Body of pancreas (tissue), 4 donors: ENCODE measurements around the gene ZNF888. TPM values are rescaled to one million over a fixed set of nuclear protein-coding genes. Genes with fewer than 3 reads are reported as not detected.
"Not testable (repeated sequence)": the region's sequence is repeated elsewhere in the genome, so short reads cannot be mapped to it uniquely, and the experiment has no call there.

Experiments used
- ATAC-seq: fragments of 150-250 bp; one replicate; pipeline ENCODE4 v1.9.1; 2016
- DNase-seq, 4 donors: peaks; one replicate each; pipeline ENCODE4 v3.0.0-alpha.2; 2019
- H3K27ac ChIP-seq, 4 donors: fragments of 200-600 bp; sonication (generic); 1 replicate in 3 of 4; 2 replicates in 1 of 4; pipeline versions ENCODE4 v1.5.1 to v1.6.1; 2016 to 2019; ENCODE audit warnings: mild to moderate bottlenecking in 1 of 4, mixed read lengths in 1 of 4, moderate library complexity in 1 of 4
- H3K27me3 ChIP-seq, 2 donors: fragments of 200-600 bp; sonication (generic); one replicate each; pipeline ENCODE4 v1.6.0; 2016; ENCODE audit warnings: mild to moderate bottlenecking in 1 of 2
- H3K36me3 ChIP-seq, 2 donors: fragments of 200-600 bp; sonication (generic); replicated peaks in 1 of 2; 2 replicates each; pipeline ENCODE4 v1.5.1; 2016; ENCODE audit warnings: low read depth in 2 of 2; ENCODE audit not compliant: insufficient read depth in 1 of 2
- H3K4me1 ChIP-seq: fragments of 200-600 bp; sonication (generic); one replicate; pipeline ENCODE4 v1.6.0; 2016
- H3K4me3 ChIP-seq, 2 donors: fragments of 200-600 bp; sonication (generic); 1 replicate in 1 of 2; 2 replicates in 1 of 2; pipeline ENCODE4 v1.5.1; 2016 to 2019
- H3K9me3 ChIP-seq, 3 donors: fragments of 200-600 bp; sonication (generic); 1 replicate in 2 of 3; 2 replicates in 1 of 3; pipeline ENCODE4 v1.5.1; 2016
- POLR2A ChIP-seq, 3 donors: fragments of 450-650 bp; IDR thresholded peaks; one replicate each; pipeline ENCODE4 v1.6.1; 2016; ENCODE audit warnings: antibody characterized with exemption in 3 of 3, mild to moderate bottlenecking in 2 of 3
- WGBS, 2 donors: methylation state at CpG; one replicate each; pipeline ENCODE4 v1.1.5; 2017; 5-methylcytosine and 5-hydroxymethylcytosine counted together
- intact Hi-C: fragments of 100-400 bp; cut with DNase I; formaldehyde crosslinking; loops from one replicate; pipeline ENCODE4 v1.15.1; 2023
- total RNA-seq, 2 donors: library from RNA; depleted of rRNA; stranded (reverse); fragments of >200 nt; gene quantifications; one replicate each; pipeline ENCODE4 v1.1.0, GENCODE V29; 2016
- TF ChIP-seq, protein P1 (sequence below), 7 experiments: fragments of 450-650 bp in 4 of 7; fragments of 200-600 bp in 3 of 7; sonication (generic) in 3 of 7; IDR thresholded peaks; one replicate each; pipeline ENCODE4 v1.5.1; 2016 to 2019; ENCODE audit warnings: antibody characterized with exemption in 7 of 7

ZNF888 gene
- total RNA-seq, 2 donors from 2014 or later, result 6.3 to 6.7 TPM

DNA sequence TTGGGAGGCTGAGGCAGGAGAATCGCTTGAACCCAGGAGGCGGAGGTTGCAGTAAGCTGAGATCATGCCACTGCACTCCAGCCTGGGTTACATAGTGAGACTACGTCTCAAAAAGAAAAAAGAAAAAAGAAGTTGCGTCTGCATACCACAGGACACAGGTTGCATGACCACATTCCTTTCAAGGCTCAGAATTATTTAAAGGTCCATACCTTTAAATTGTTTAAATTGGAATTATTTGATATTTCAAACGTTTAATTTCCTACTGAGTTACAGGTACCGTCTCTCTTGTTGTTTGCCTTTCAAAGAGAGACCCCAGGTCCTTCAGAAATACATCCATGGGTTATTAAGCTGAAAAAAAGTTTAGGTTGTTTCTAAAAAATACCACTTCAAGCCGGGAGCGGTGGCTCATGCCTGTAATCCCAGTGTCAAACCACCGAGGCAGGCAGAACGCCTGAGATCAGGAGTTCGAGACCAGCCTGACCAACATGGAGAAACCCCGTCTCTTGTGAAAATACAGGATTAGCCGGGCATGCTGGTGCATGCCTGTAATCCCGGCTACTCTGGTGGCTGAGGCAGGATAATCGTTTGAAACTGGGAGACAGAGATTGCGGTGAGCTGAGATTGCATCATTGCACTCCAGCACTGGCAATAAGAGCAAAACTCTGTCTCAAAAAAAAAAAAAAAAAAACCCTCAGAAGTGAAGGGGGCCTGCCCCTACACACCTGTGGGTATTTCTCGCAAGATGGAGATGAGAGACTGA, 20.8 kb upstream of the ZNF888 start:
- DNase-seq, result no peak
- Histone ChIP-seq H3K27me3 (no peaks in the 10 kb centered on the region), H3K36me3 (no peaks in the 10 kb centered on the region), H3K4me3 (no peak overlapping the region), H3K9me3 (peaks cover 0 to 27% (median 6%) of the 10 kb centered on the region in 3 donors), H3K27ac (peak overlapping the region; percentile 58 to 89 (median 87)), H3K4me1 (peaks cover 47% of the 10 kb centered on the region)
- whole genome bisulfite sequencing, 2 donors, result 44 to 57% methylated on average over 17 of the region's 17 CpGs
- no peak for TF ChIP-seq POLR2A (IDR thresholded peaks at IDR 0.05)
- TF ChIP-seq, protein P1, sequence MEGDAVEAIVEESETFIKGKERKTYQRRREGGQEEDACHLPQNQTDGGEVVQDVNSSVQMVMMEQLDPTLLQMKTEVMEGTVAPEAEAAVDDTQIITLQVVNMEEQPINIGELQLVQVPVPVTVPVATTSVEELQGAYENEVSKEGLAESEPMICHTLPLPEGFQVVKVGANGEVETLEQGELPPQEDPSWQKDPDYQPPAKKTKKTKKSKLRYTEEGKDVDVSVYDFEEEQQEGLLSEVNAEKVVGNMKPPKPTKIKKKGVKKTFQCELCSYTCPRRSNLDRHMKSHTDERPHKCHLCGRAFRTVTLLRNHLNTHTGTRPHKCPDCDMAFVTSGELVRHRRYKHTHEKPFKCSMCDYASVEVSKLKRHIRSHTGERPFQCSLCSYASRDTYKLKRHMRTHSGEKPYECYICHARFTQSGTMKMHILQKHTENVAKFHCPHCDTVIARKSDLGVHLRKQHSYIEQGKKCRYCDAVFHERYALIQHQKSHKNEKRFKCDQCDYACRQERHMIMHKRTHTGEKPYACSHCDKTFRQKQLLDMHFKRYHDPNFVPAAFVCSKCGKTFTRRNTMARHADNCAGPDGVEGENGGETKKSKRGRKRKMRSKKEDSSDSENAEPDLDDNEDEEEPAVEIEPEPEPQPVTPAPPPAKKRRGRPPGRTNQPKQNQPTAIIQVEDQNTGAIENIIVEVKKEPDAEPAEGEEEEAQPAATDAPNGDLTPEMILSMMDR (IDR thresholded peaks at IDR 0.05), result no peak
- ATAC-seq, result no peak
- intact Hi-C loops, result no loop called here

DNA sequence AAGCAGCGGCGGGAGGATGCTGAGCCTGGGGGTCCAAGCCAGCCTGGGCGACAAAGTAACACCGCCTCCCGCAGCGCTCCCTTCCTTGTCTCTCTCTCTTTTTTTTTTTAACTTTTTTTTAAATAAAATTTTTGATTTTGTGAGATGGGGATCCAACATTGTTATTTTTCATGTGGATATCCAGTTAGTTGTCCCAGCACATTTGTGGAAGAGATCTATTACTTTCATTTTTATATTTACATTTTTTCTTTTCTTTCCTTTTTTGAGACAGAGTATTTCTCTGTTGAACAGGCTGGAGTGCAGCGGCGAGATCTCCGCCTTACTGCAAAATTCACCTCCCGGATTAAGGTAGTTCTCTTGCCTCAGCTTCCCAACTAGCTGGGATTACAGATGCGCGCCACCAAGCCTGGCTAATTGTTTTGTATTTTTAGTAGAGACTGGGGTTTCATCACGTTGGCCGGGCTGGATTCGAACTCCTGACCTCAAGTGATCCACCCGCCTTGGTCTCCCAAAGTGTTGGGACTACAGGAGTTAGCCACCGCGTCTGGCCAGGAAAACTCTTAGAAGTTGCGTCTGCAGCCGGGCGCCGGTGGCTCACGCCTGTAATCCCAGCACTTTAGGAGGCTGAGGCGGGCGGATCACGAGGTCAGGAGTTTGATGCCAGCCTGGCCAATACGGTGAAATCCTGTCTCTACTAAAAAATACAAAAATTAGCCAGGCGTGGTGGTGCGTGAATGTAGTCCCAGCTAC, 20.1 kb upstream of the ZNF888 start:
- 65 to 67% methylated on average over 28 to 29 of the region's 29 CpGs for WGBS, 2 donors
- H3K9me3 ChIP-seq, result peaks cover 0 to 20% (median 5%) of the 10 kb centered on the region in 3 donors
- TF ChIP-seq, protein P1 (IDR thresholded peaks at IDR 0.05), result no peak
- TF ChIP-seq POLR2A (IDR thresholded peaks at IDR 0.05), result no peak
- ATAC-seq, result no peak
- peaks cover 51% of the 10 kb centered on the region for H3K4me1 ChIP-seq
- DNase-seq, result no peak
- no peaks in the 10 kb centered on the region for H3K36me3 ChIP-seq
- intact Hi-C loops, result no loop called here
- H3K4me3 ChIP-seq, result peak overlapping the region; percentile 36 to 78
- H3K27me3 ChIP-seq, result no peaks in the 10 kb centered on the region
- peak overlapping the region; percentile 79 to 89 (median 87) for H3K27ac ChIP-seq

DNA sequence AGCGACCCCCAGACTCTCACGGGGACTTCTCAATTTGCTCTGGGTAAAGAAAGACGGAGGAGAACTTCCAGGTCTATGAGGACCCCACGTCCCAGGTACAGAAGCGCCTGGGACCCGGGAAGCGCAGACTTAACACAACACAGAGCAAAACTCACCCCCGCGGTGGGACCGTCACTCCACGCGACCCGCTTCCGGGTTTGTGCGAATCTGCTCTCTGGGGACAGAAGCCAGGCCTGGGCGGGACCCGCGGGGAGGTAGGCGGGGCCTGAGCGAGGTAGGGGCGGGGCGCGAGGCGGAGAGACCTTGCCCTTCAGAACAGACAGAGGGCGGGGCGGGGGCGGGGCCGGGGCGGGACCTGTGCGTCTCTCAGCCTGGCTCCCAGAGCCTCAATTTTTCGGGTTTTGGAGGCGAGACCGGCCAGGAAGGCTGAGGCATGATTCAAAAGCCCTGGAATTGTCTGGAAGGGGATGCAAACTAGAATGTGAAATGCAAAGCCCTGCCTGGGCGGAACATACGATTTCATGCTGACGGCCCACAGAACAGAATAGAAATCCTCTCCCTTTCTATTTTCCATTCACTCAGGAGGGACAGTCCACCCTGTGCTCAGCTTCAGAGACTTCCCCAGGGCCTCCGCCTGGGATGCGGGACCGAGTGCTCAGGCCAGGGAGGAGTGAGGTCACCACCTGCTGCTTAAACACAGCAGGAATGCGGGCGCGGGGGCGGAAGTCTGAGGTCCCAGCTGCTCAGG, 19.3 kb upstream of the ZNF888 start:
- intact Hi-C loops, result no loop called here
- peak; percentile 96 for ATAC-seq
- DNase-seq, result peak; percentile 93 to 97 (median 96)
- 0 to 1% methylated on average over 27 to 41 of the region's 43 CpGs for WGBS, 2 donors
- peaks cover 59% of the 10 kb centered on the region for H3K4me1 ChIP-seq
- H3K27me3 ChIP-seq, result no peaks in the 10 kb centered on the region
- H3K9me3 ChIP-seq, result peaks cover 0 to 13% (median 0%) of the 10 kb centered on the region in 3 donors
- H3K4me3 ChIP-seq, result peak overlapping the region; percentile 76 to 78
- TF ChIP-seq POLR2A (IDR thresholded peaks at IDR 0.05), result peak; percentile 76 to 93 (median 93)
- TF ChIP-seq, protein P1 (IDR thresholded peaks at IDR 0.05), result no peak
- H3K36me3 ChIP-seq, result no peaks in the 10 kb centered on the region
- peak overlapping the region; percentile 79 to 89 (median 87) for H3K27ac ChIP-seq

DNA sequence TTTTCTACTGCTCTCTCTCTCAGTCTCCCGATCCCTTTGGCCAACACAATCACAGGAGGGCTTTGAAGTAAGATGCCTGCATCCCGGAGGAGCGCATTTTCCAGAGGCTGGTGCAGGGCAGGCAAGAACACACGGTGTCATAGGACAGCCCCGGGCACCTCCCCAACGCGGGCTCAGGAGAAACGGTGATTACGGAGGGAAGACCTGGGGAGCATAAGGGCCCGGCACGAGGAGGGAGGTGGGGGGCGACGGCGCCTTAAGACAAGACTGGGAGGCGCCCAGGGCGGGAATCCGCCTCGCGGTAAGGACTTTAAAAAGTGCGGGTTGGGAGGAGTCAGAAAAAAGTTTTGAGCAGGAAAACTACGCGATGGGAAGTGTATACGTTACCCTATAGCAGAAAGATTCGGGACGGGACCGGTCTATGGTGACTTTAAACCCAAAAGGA, 18.7 kb upstream of the ZNF888 start:
- no peaks in the 10 kb centered on the region for H3K36me3 ChIP-seq
- peak overlapping the region; percentile 79 to 89 (median 87) for H3K27ac ChIP-seq
- ATAC-seq (peak; percentile 18), DNase-seq (peak; percentile 26 to 38 (median 27))
- whole genome bisulfite sequencing, 2 donors, result 0% methylated on average over 26 of the region's 26 CpGs
- H3K4me3 ChIP-seq, result peak overlapping the region; percentile 76 to 78
- intact Hi-C loops, result no loop called here
- H3K9me3 ChIP-seq, result peaks cover 0 to 11% (median 0%) of the 10 kb centered on the region in 3 donors
- no peaks in the 10 kb centered on the region for H3K27me3 ChIP-seq
- TF ChIP-seq POLR2A (IDR thresholded peaks at IDR 0.05), result no peak
- TF ChIP-seq, protein P1 (IDR thresholded peaks at IDR 0.05), result no peak
- peaks cover 65% of the 10 kb centered on the region for H3K4me1 ChIP-seq

DNA sequence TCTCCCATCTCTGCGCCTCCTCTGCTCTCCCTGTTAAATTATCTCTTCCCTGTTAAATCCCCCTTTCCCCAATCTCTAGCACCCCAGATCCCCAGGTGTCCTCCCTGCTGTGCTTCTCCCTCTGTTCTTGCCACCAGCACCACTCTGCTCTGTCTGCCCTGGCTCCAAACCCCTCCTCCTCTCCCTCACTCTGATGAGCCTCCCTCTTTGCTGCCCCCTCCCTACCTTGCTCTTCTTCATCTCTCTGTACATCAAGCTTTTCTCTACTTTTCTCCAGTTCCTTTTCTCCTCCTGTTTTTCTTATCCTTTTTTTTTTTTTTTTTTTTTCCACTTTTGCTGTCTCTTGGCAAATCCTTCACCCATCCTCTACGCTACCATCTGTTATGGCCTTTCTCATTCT, 18.3 kb upstream of the ZNF888 start:
- DNase-seq, ATAC-seq, H3K36me3 ChIP-seq, intact Hi-C loops, H3K9me3 ChIP-seq, H3K27me3 ChIP-seq: not testable (repeated sequence)
- Histone ChIP-seq H3K4me3 (peak overlapping the region in 1 of 2 donors; percentile 78), H3K4me1 (peaks cover 69% of the 10 kb centered on the region), H3K27ac (peak overlapping the region in 3 of 4 donors; percentile 85 to 89 (median 89))
- 32 to 43% methylated on average over 2 of the region's 2 CpGs for WGBS, 2 donors

DNA sequence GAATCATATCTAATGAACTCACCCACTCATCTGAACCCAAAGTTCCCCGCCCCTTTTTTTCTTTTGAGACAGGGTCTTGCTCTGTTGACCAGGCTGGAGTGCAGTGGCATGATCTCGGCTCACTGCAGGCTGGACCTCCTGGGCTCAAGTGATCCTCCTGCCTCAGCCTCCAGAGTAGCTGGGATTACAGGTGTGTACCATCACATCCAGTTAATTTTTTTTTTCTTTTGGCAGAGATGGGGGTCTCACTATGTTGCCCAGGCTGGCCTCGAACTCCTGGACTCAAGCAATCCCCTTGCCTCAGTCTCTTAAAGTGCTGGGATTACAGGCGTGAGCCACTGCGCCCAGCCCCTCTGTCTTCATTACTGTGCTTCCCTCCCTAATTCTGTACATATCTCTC, 17.7 kb upstream of the ZNF888 start:
- intact Hi-C loops, result not testable (repeated sequence)
- WGBS, 2 donors, result 75 to 79% methylated on average over 5 of the region's 5 CpGs

More for the DNA sequence above, 17.7 kb upstream of the ZNF888 start:
- not testable (repeated sequence) for H3K4me3 ChIP-seq, H3K36me3 ChIP-seq, H3K9me3 ChIP-seq, ATAC-seq, DNase-seq, H3K27me3 ChIP-seq
- Histone ChIP-seq H3K4me1 (peaks cover 75% of the 10 kb centered on the region), H3K27ac (peak overlapping the region in 2 of 4 donors; percentile 89)
